Fibroblast of the conjunctiva (primary cell): ENCODE results near the gene FTO.
A peak's percentile ranks its signal among the peaks of the same experiment; 100 is the strongest.

ENCODE experiments used
- DNase-seq: peaks from one replicate; pipeline ENCODE4 v3.0.0-alpha.2; 2010; ENCODE audit warnings: low read depth

Gene FTO

DNA sequence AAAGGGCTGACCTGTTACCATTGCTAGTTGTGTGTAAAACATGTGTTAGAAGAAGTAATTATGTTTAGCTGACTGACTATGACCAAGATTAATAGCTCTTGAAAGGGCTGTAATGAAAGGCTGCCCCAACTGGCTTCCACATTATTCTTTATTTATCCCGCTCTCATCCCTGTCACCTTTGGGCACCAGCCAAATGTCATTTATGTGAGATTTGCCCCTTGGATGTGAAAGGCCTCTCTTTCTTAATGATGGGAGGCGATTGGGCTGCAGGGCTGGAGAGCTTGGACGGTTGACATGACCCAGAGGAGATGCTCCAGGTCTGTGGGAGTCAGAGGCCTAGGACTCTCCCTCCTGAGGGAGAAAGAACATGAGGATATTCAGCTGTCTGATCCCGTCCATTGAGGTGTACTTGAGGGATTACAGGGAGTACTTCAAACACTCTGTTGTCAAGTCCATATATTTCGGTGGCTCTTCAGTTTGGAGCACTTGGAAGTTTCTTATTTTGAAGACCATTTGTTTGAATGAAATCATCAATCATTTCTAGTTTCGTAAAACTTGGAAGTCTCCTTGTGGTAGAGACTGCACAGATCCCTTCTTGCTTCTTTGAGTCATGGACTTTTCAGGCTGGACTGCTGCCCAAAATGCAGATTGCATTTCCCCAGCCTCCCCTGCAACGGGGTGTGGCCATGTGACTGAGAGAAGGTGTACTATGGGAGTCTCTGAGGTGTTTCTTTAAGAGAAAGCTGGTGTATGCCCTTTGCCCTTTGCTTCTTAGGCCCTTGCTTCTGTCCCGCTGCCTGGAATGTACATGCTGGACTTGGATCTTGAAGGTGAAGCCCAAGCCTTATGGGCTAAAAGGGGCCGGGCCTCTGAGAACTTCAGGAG is 51.3 kb downstream of the FTO start:
- no peak for DNase-seq

DNA sequence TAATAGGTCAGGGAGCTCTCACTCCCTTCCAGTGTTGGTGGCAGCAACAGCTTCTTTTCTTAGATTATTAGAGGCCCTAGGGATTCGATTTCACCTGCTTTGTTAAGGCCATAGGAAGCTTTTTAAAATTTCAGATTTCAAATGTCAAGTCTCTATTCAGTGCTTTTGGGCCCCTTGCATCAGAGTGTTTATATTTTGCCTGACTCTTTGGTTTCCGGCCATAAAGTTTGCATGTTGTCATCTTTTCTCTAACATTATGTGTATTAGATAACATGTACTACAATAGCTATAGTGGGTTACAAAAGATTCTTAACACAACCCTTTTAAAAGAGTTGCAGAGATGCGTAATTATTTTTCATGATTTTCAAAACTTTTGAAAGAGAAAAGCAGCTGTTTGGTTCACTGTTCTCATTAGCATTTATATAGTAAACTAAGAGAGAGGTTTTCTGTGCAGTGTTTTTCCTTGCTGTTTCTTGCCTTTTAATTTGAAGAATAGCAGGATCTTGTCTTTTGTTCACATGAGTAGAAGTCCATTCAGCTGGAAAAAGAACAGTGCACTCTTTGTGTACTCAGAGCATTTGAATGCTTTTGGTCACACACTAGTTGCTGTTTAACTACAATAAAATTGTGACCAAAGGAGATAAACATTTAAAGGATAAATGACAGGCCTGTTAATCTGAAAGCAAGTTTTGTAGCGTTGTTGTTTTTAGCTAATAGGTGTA is 52.5 kb downstream of the FTO start:
- no peak for DNase-seq

DNA sequence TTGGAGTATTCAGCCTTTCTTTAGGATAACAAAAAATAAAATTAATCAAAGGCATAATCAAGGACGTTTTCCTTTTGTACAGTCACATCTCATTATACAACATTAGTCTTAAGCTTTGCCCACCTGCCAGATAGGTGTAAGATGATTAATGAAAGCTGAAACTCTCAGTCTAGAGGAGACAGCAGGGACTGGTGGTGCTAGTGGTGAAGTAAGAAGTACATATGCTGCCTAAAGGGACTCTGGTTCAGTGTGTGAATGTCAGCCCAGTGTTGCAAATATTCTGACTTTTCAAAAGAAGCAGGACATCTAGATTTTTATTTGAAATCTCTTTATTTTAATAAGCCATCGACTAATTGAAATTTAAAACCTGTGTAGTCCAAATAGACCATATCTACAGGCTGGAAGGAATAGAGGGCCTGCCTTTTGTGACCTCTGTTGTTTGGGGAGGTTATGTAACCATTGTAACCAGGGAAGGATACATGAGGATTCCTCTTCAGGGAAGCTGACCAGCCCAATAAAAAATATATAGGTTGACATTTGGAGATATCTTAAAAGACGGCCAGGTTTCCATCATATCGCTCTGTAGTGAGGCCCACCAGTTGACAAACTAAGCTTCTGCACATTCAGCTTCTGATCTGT is 54.1 kb downstream of the FTO start:
- no peak for DNase-seq

DNA sequence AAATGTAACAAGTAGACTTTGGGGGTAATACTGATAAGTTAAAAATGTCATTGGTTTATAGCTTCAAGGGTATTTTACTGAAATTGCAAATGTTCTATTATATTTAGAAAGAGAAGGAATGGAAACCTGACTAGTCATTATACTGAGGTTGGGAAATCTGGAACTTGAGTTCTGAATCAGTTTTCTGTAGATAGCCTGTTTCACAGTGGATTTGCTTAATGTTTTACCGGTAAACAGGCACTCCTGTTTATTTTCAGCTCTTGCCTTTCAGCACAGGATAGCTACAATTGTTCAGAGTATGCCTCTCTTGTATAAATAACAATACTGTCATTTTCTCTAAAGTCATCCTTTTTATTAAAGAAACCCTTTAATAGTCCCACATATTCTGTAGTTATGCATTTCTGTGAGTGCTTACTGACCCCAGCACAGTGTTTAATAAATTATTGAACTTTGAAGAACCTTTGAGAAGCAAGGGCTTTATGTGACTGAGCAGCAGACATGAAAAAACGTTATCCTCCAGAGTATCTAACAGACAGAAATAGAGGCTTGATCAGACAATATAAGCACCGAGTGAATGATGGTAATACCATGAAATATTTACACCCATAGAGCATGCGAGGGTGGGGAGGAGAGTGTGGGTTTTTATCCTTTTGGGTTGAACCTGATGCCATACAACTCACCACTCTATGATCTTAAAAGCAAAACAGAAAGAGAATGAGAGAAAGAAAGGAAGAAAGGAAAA is 58.2 kb downstream of the FTO start:
- DNase-seq, result no peak

DNA sequence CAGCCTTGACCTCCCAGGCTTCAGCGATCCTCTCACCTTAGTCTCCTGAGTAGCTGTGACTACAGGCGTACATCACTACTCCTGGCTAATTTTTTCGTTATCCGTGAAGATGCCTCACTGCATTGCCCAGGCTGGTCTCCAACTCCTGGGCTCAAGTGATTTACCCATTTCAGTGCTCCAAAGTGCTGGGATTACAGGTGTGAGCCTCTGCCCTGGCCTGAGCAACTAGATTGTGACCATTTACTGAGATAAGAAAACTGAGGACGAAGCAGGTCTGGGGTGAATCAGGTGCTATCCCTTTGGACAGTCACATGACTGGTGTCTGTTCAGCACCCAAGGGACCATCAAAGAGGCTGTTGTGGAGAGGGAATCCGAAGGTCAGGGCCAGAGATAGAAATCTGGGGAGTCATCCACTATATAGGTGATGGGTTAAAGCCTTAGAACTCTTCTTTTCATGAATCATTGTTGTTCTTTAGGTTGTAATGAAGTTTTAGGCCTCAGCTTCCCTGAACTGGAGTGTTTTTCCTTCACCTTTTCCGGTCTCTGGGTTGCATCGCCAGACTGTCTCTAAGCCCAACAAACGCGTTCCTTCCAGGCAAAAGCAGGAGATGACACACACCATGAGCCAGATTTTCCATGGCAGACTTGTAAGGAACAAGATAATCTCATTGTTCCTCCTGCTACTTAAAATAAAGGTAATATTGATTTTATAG is 62.5 kb downstream of the FTO start:
- DNase-seq, result peak; percentile 23

DNA sequence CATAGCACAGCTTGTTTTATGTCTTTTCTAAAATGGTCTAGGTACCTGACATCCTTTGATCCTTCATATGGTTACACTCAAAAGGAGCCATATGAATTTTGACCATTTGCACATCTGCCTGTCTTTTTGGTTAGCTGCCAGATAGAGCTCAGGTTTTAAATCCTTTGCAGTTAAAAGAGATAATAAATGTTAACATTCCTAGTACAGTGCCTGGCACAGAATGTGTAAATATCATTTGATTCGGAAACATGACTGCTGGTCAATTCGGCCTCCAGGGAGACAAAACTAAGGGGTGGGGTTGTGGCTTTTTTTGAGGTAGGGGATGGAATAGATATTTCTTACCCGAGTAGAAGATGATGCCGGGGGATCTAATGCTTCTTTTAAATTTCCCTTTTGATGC is 64.2 kb downstream of the FTO start:
- peak; percentile 40 for DNase-seq

DNA sequence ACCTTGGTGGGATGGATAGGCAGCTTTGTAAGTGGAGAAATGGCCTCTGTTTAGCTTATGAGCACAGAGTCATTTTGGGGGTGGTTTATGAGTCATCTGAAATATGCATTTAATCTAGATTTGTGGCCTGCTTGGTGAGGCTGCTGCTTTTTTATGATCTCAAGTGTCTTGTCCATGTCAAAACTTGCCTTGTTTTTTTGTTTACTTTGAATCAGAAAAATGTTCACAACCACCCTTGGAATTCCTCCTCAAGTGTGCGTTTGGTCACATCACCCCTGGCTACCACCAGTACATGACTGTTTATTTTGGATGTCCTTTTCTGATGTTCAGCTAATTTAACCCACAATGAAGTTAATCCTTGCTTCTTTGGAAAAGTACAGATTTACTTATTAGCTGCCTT is 64.6 kb downstream of the FTO start:
- DNase-seq, result peak; percentile 87

DNA sequence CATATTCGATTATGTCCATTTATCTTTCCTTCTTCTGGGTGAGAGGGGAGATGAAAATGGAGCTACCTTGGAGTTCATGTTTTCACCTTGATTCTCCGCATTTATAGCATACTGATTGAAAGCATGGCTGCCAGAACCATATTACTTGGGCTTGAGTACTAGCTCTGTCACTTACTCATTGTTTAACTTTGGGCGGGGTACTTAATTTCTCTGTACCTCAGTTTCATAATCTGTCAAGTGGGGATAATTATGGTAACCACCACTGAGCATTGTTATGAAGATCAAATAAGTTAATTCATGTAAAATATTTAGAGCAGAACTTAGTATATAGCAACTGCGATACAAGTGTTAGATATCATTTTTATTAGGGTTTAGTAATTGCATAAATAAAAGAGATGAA is 65.2 kb downstream of the FTO start:
- no peak for DNase-seq

DNA sequence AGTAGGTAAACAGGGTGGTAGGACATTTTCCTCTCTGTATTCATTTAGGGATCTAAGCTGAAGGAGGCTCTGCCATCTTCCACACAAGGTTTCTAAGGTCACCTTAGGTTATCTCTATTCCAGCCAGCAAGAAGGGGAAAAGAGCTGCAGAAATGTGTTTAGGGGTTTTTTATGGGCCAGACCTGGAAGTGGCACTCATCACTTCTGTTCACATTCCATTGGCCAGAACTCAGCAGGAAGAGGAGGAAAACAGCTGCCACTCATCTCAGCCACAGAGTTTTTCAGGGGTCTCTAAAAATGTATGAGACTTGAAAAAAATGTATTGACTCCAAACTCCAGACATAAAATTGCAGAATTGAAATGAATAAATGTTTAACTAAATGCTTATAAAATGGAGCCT is 65.8 kb downstream of the FTO start:
- DNase-seq, result no peak

DNA sequence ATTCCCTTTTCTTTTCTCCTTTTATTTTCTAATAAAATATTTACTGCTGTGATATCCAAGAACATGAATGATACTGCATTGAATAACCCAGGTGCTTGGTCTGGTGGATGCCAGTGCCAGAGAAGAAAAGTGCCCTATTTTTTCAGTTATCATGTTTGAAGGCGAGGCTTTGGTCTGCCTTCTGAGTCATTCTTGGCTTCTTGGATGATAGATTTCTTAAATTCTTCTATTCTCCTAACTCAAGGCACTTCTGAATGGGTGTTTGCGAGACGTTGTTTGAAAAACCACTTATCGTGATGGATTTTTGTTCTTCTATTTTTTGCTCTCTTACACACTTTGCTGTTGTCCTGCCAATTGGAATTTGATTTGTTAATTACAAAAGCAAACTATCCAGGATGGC is 66.7 kb downstream of the FTO start:
- no peak for DNase-seq

DNA sequence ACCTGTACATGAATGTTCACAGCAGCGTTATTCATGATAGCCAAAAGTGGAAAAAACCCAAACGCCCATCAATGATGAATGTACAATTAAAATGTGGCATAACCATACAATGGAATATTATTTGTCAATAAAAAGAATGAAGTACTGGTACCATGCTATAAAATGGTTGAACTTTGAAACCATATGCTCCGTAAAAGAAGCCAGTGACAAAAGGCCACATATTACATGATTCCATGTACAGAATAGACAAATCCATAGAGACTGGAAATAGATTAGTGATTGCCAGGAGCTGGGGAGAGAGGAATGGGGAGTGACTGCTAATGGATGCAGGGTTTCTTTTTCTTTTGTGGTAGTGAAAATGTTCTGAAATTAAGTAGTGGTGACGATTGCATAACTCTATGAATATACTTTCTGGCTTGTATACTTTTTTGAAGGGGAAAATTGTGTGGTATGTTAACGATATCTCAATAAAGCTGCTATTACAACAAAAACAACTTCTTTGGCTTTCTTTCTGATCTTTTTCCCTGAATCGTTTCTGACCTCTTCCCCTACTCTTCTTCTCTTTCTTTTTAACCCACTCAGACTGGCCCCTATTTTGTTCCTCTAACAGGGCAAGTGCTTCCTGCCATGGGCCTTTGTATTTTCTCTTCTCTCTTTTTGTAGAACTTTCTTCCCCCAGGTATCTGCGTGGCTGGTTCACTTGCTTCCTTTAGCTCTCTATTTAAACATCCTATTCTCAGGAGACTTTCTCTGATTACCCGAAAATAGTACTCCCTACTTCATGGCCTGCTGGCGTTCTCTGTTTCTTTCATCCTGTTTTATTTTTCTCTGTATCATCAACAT is 67.9 kb downstream of the FTO start:
- no peak for DNase-seq

DNA sequence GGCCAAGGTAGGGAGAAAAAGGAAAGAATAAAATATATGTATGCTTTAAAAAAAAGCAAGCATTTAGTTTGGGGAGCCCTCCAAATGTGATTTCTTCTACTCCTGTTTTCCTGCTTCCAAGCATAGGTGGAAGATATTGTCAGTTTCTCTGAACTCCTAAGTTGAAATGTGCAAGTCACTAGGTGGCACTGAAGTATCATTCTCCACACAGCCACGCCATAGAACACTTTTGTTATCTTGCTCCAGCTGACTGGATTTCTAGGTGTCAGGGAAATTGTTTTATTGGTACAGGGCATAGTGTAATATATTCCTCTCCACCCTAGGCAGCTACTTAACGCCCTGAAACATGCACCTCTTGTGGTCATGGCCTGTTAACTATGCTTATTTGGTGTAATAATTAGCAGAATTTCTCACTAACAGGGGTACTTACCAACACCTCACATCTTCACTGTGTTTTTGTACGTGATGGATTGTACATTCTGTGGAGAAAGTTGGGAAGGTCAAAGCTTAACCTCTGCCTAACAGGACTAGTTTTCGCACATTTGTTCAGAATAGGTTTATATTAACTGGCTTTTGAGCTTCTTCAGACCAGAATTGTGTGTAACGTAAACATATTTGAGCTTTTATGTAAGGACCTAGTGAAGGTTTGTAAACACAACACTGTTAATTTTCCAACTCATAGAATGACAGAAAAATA is 69.3 kb downstream of the FTO start:
- DNase-seq, result peak; percentile 68

DNA sequence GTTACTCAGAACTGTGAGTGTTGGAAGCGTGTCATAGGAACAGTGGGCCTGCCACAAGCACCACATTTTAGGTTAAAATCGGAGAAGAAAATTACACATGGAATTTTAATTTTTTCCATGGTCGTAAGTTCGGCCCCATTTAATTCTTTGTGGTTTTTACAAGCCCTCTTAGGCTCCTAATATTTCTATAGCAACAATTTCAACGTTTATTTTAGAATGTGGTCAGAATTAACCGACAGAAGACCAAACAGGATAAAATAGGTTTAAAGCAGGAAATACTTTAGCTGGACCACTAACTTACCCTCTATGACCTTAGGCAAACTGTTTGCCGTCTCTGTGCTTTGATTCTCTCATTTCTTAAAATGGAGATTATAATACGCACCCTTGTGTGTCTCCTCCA is 69.9 kb downstream of the FTO start:
- no peak for DNase-seq

DNA sequence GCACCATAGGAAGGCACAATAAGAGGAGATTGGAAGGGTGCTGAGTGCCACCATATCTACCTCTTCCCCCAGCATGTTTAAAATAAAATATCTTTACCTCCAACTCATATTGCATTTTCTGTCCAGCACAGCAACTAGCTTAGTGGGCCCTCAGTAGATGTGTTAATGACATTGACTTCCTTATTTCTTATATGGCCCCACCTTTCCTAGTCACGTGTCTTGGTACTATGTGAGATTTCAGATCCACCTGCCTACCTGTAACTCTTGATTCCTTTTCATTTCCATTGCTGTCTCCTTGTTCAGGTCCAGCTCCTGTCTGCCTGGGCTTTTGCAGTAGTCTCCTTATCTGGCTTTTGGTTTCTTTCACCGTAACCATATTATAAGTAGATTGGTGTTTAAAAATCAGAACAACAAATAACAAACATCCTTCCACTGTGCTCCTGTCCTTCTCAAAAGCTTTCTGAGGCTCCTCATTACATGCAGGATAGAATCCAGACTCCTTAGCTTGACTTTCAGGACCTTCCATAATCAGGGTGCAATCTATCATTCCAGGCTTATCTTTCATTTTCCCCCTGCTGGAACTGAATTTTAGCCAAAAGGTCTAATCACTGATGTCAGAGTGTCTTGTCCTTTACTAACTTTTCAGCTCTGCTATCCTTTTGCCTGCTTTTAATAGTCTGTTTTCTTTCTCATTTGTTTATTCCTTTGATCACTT is 71.3 kb downstream of the FTO start:
- DNase-seq, result no peak

DNA sequence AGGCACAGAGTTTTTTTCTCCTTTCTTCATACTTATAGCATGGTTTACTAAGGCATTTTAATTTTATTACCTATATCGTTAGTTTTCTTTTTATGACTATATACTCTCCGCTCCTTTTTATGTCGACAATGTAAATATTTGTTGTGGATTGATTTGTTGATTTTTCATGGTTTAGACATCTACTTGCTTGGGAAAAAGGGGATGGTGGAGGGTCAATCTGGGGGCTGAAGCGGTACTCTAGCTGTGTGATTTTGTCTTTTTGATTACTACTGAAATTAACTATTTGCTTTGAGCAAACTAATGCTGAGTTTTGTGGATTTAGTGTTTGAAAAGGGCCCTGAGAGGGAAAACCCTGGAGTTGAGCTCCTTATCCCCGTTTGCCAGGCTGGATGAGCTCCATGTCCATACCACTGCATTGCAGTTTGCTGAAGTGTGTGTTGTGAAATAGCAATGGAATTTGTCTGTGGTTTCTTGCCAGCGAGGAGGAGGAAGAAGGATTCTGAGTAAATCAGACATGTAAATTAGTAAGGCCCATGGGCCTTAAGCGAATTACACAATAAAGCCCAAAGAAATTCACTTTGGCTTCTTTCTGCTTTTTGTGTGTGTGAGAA is 72.0 kb downstream of the FTO start:
- DNase-seq, result peak; percentile 88

DNA sequence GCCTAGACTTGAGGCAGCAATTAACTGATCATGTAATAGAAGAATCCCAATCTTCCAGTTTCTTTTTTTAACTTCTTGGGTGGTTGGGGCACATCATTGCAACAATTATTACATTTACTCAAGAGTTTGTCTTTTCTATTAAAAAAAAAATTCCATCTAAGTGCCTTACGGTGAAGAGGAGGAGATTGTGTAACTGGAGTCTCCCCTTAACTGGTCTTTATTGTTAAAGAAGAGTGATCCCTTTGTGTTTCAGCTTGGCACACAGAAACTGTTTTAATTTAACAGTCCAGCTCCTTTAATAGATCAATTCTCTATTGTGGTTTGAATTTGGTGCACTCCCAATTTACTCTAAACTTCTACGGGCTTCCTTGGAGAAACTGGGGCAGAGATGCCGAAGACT is 75.2 kb downstream of the FTO start:
- no peak for DNase-seq

DNA sequence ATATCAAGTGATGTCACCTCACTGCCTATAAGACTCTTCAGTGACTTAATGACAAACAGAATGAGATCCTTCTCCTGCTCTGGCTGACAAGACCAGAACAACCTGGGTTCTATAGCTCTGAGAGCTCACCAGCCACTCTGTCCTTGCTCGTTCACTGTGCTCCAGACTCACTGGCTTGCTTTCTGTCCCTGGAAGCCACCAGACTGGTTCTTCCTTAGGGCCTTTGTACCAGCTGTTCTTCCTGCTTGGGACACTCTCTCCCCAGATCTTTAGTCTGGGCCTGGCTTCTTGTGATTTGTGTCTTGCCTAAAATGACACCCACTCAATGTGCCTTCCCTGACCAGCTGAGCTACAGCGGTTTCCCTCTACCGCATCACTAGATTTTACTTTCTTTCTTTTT is 76.1 kb downstream of the FTO start:
- DNase-seq, result no peak

DNA sequence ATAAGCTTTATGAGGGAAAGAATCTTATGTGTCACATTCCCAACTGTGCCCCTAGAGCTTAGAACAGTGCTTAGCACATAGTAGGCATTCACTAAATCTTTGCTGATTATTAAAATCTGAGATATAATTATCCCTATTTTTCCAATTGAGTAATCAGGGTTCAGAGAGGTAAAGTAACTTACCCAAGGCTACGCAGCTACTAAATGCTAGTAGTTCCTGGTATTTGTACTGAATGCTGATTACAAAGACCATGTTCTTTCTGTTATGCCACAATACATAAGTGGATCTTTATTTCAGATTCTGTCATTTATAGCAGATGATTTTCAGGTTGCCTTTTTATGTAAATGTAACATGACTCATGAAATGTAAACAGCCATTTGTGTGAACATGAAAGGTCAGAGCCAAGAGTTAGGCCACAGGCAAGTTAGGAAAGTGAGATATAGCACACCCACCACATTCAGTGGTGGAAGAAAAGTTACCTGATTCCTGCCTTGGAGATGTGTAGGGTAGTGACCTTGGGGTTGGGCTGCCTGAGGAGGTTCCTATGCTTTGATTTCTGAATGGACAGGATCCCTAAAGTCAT is 77.2 kb downstream of the FTO start:
- no peak for DNase-seq

DNA sequence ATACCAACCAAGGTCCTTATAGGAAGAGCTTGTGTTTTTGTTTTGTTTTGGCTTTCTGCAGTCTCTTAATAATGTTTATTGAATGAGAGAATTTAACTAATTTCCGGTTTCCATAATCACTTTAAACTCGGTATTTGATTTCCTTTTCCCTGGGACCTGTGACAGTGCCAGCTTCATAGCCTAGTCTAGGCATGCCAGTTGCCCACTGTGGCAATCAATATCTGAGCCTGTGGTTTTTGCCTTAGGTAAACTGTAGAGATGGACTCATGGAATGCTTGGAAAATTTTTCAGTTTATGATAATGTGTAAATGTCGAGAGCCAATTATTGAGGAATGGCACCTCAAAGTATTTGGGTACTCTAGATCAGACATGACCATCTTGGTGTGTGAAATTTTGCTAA is 78.2 kb downstream of the FTO start:
- DNase-seq, result no peak
